GM23248 (cell line): ENCODE results near the gene NYNRIN. TPM values are rescaled to one million over a fixed set of nuclear protein-coding genes. Genes with fewer than 3 reads are reported as not detected.

ENCODE experiments used
- DNase-seq: peaks from one replicate; pipeline ENCODE4 v3.0.0-alpha.2; 2015
- H2AFZ ChIP-seq: fragments of 200-600 bp; sonication (generic); 2 replicates; pipeline ENCODE4 v1.6.1; 2016; ENCODE audit warnings: antibody characterized with exemption
- H3F3A ChIP-seq: fragments of 200-600 bp; sonication (generic); 2 replicates; pipeline ENCODE4 v1.6.1; 2016; ENCODE audit warnings: mild to moderate bottlenecking, antibody characterized with exemption, mixed run types; ENCODE audit not compliant: insufficient read depth
- H3K27ac ChIP-seq: fragments of 200-600 bp; sonication (generic); 2 replicates; pipeline ENCODE4 v1.5.1; 2016; ENCODE audit warnings: mild to moderate bottlenecking
- H3K27me3 ChIP-seq: fragments of 200-600 bp; sonication (generic); replicated peaks from 2 replicates; pipeline ENCODE4 v1.6.1; 2016; ENCODE audit warnings: mild to moderate bottlenecking; ENCODE audit not compliant: insufficient read depth
- H3K36me3 ChIP-seq: fragments of 200-600 bp; sonication (generic); 2 replicates; pipeline ENCODE4 v1.6.1; 2016; ENCODE audit warnings: low read depth, mild to moderate bottlenecking
- H3K4me1 ChIP-seq: fragments of 200-600 bp; sonication (generic); 2 replicates; pipeline ENCODE4 v1.6.1; 2016; ENCODE audit warnings: mild to moderate bottlenecking; ENCODE audit not compliant: insufficient read depth
- H3K4me2 ChIP-seq: fragments of 200-600 bp; sonication (generic); one replicate; pipeline ENCODE4 v1.6.1; 2016; ENCODE audit warnings: mild to moderate bottlenecking; ENCODE audit not compliant: unreplicated experiment
- H3K4me3 ChIP-seq: fragments of 200-600 bp; sonication (generic); 2 replicates; pipeline ENCODE4 v1.5.1; 2016; ENCODE audit warnings: mild to moderate bottlenecking
- H3K79me2 ChIP-seq: fragments of 200-600 bp; sonication (generic); 2 replicates; pipeline ENCODE4 v1.6.1; 2016; ENCODE audit warnings: mild to moderate bottlenecking; ENCODE audit not compliant: insufficient read depth
- H3K9ac ChIP-seq: fragments of 200-600 bp; sonication (generic); 2 replicates; pipeline ENCODE4 v1.6.1; 2016; ENCODE audit warnings: mild to moderate bottlenecking
- H3K9me2 ChIP-seq: fragments of 200-600 bp; sonication (generic); 2 replicates; pipeline ENCODE4 v1.6.1; 2016; ENCODE audit warnings: mixed run types, mild to moderate bottlenecking, moderate library complexity; ENCODE audit not compliant: insufficient read depth
- H3K9me3 ChIP-seq: fragments of 200-600 bp; sonication (generic); one replicate; pipeline ENCODE4 v1.6.1; 2017; ENCODE audit warnings: low read depth
- H4K20me1 ChIP-seq: fragments of 200-600 bp; sonication (generic); 2 replicates; pipeline ENCODE4 v1.6.0; 2016; ENCODE audit not compliant: insufficient read depth
- EZH2 ChIP-seq: fragments of 200-600 bp; sonication (generic); IDR thresholded peaks from 2 replicates; pipeline ENCODE4 v1.6.1; 2018; ENCODE audit warnings: antibody characterized with exemption, mild to moderate bottlenecking; ENCODE audit not compliant: insufficient read depth, poor library complexity, severe bottlenecking
- EZH2phosphoT487 ChIP-seq: fragments of 200-600 bp; sonication (generic); IDR thresholded peaks from 2 replicates; pipeline ENCODE4 v1.6.1; 2018; ENCODE audit warnings: antibody characterized with exemption, moderate library complexity, mild to moderate bottlenecking, low read depth; ENCODE audit not compliant: insufficient read depth
- WGBS, 2 experiments: methylation state at CpG; one replicate each; pipeline ENCODE4 v1.1.6; 2015 to 2017; ENCODE audit warnings: low lambda C conversion rate in 2 of 2, low coverage in 1 of 2; ENCODE audit errors: missing lambda C conversion rate in 2 of 2; 5-methylcytosine and 5-hydroxymethylcytosine counted together
- in situ Hi-C: fragments of 300-500 bp; cut with MboI; formaldehyde crosslinking; loops from 2 replicates; pipeline ENCODE4 v1.15.0; 2020
- polyA plus RNA-seq: library from polyadenylated mRNA; unstranded; fragments of >200 nt; fragmentation: Nextera tagmentation; extraction: Ambion mirVana; gene quantifications from 2 replicates; pipeline ENCODE4 v1.2.1, GENCODE V29; 2016
- total RNA-seq: library from RNA; depleted of rRNA; stranded (reverse); fragments of >200 nt; shearing (Covaris generic); gene quantifications from 2 replicates; pipeline ENCODE4 v1.2.3, GENCODE V29; 2014

NYNRIN gene
- total and polyA plus RNA-seq, 2 experiments from 2014 or later: 2.2 to 4.4 TPM

DNA sequence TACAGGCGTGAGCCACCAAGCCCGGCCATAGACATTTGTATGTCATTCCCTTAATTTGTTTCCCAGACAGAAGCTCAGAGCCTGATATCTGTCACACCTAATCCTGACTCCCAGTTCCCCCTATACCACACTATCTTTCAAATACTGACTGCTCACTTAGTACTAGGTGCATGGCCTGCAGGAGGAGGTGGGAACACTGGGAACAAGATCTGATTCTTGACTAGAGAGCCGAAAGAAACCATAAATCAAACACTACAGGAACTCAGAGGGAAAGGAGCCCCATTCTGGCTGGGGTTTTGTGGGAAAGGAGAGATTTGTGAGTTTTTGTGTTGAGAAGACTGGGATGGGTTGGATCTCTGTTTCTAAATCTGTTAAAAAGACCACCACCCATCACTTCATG lies 35.9 kb downstream of the NYNRIN start:
- 92 to 94% methylated on average over 3 of the region's 3 CpGs for WGBS, 2 experiments
- no peaks in the 10 kb centered on the region for H3K9me3 ChIP-seq
- peaks cover 28% of the 10 kb centered on the region for H3K4me1 ChIP-seq
- H3K4me3 ChIP-seq: no peak overlapping the region
- no peak overlapping the region; the same call in 1 of the 2 replicates for H3K9ac ChIP-seq
- H3K27me3 ChIP-seq: no peaks in the 10 kb centered on the region
- no peak overlapping the region for H3K4me2 ChIP-seq
- no peak for DNase-seq
- H3K9me2 ChIP-seq: no peaks in the 10 kb centered on the region
- no peaks in the 10 kb centered on the region for H4K20me1 ChIP-seq
- in situ Hi-C loops: loop anchor here (5.0 kb wide), 1 partner anchor 97 kb away; the partner anchor contains the start of genes ADCY4 and RIPK3
- 0 out of 2 replicates have a peak overlapping the region, but pooled peaks have one; percentile 0 for H3K27ac ChIP-seq
- no peak overlapping the region for H2AFZ ChIP-seq
- peaks cover 71% of the 10 kb centered on the region for H3K79me2 ChIP-seq
- H3K36me3 ChIP-seq: peaks cover 33% of the 10 kb centered on the region
- peaks cover 53% of the 10 kb centered on the region for H3F3A ChIP-seq
- TF ChIP-seq EZH2phosphoT487 (no peak), EZH2 (no peak)

DNA sequence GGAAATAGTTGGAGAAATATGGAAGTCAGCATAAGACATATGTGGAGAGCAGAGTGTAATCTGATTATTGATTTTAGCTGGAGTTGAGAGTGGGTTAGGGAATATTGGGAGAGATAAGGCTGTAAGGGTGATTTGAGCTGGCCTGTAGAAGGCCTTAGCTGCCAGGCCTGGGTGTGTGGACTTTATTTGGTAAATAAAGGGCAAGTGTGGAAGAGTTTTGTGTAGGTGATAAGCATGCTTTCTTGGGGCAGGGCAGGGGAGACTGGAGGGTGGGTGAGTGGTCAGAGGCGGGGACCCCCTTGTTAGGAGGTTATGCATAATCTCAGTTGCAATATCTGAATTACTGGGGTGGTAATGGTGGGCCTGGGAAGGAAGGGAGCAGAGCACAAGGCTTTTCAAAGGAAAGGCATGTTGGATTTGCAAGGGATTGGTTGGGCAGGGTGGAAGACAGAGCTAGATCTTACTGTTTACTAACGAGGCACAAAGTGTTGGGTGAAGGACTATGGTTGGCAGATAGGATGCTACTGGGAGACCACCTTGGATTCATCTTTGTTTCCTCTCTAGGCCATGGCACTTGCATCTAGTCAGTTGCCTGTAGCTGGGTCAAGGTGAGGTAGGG lies 36.5 kb downstream of the NYNRIN start:
- Histone ChIP-seq H3K36me3 (peaks cover 33% of the 10 kb centered on the region), H3K27ac (0 out of 2 replicates have a peak overlapping the region, but pooled peaks have one; percentile 0), H2AFZ (no peak overlapping the region), H3K4me3 (no peak overlapping the region), H4K20me1 (no peaks in the 10 kb centered on the region), H3K4me1 (peaks cover 28% of the 10 kb centered on the region), H3F3A (peaks cover 53% of the 10 kb centered on the region), H3K79me2 (peaks cover 76% of the 10 kb centered on the region), H3K4me2 (no peak overlapping the region), H3K9me3 (no peaks in the 10 kb centered on the region), H3K9ac (no peak overlapping the region; the same call in 1 of the 2 replicates), H3K27me3 (no peaks in the 10 kb centered on the region), H3K9me2 (no peaks in the 10 kb centered on the region)
- 67 to 80% methylated on average over 2 of the region's 2 CpGs for WGBS, 2 experiments
- in situ Hi-C loops: loop anchor here (5.0 kb wide), 1 partner anchor 98 kb away; the partner anchor contains the start of genes ADCY4 and RIPK3
- TF ChIP-seq EZH2: no peak
- no peak for TF ChIP-seq EZH2phosphoT487
- no peak for DNase-seq

DNA sequence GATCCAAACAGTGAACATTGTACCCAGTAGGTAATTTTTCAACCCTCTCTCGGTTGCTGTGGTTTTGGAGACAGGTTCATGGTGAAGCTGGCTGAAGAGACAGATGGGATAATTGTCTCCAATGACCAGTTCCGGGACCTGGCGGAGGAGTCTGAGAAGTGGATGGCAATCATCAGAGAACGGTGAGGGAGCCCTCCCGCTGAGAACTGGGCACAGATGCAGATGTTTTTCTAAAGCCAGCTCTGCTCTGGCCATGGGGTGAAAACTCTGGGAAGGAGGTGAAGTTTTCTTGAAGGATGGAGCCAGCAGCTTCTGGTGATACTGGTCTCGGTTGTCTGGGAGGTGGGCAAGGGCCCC lies 37.2 kb downstream of the NYNRIN start:
- TF ChIP-seq EZH2phosphoT487: no peak
- TF ChIP-seq EZH2: no peak
- Histone ChIP-seq H3K4me3 (no peak overlapping the region), H3K27me3 (no peaks in the 10 kb centered on the region), H3K9ac (no peak overlapping the region), H3K79me2 (peaks cover 76% of the 10 kb centered on the region), H3K9me3 (no peaks in the 10 kb centered on the region), H3K9me2 (no peaks in the 10 kb centered on the region), H3K4me2 (no peak overlapping the region), H3K27ac (0 out of 2 replicates have a peak overlapping the region, but pooled peaks have one; percentile 49), H3K4me1 (peaks cover 28% of the 10 kb centered on the region), H3K36me3 (peaks cover 33% of the 10 kb centered on the region), H3F3A (peaks cover 54% of the 10 kb centered on the region), H2AFZ (no peak overlapping the region), H4K20me1 (no peaks in the 10 kb centered on the region)
- in situ Hi-C loops: loop anchor here (5.0 kb wide), 1 partner anchor 99 kb away; the partner anchor contains the start of genes ADCY4 and RIPK3
- WGBS, 2 experiments: 63 to 66% methylated on average over 6 of the region's 6 CpGs
- no peak for DNase-seq

DNA sequence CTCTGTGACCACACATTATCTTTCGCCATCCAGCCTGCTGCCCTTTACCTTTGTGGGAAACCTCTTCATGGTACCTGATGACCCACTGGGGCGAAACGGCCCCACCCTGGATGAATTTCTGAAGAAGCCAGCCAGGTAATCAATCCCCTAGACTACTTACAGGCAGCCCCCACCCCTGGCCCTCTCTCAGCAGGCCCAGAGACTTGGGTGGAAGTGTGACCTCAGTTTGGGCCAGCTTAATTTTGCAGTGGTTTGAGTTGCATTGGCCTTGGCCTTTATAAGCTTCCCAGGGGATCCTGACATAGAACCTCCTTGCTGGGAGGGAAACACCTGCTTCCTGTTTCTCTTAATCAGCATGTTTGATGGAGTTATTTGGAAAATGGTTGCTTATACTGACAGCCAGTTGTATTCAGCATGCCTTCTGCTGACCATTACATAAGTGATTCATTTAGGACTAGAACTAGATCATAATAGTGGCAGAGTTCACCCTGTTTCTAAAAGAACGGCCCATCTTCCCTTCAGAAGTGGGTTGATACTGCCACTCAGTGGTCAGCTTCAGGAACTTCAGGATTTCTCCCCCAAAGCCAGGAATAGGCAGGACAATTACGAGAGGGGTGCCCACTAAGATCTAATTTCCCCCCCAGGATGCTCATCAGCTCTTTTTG lies 37.7 kb downstream of the NYNRIN start:
- H3K9me2 ChIP-seq: no peaks in the 10 kb centered on the region
- no peak overlapping the region for H3K9ac ChIP-seq
- H3K27ac ChIP-seq: peak overlapping the region; percentile 49

More for the DNA sequence above, 37.7 kb downstream of the NYNRIN start:
- peaks cover 33% of the 10 kb centered on the region for H3K36me3 ChIP-seq
- H3F3A ChIP-seq: peaks cover 54% of the 10 kb centered on the region
- in situ Hi-C loops: loop anchor here (5.0 kb wide), 1 partner anchor 99 kb away; the partner anchor contains the start of genes ADCY4 and RIPK3
- H3K27me3 ChIP-seq: no peaks in the 10 kb centered on the region
- no peaks in the 10 kb centered on the region for H4K20me1 ChIP-seq
- no peaks in the 10 kb centered on the region for H3K9me3 ChIP-seq
- H3K4me2 ChIP-seq: no peak overlapping the region
- H3K4me1 ChIP-seq: peaks cover 28% of the 10 kb centered on the region
- H2AFZ ChIP-seq: no peak overlapping the region
- TF ChIP-seq EZH2: no peak
- H3K79me2 ChIP-seq: peaks cover 76% of the 10 kb centered on the region
- WGBS, 2 experiments: 40 to 45% methylated on average over 5 of the region's 5 CpGs
- no peak overlapping the region for H3K4me3 ChIP-seq
- DNase-seq: peak; percentile 90
